ENCODE measurements around the gene ZAP70. TPM values are rescaled to one million over a fixed set of nuclear protein-coding genes. Genes with fewer than 3 reads are reported as not detected.

Gene ZAP70
- total and polyA plus RNA-seq, 2 of the 13 experiments (the other 11 are each of a cell fraction or from before 2014, with no cell fraction given): 0.51 to 4.0 TPM

DNA sequence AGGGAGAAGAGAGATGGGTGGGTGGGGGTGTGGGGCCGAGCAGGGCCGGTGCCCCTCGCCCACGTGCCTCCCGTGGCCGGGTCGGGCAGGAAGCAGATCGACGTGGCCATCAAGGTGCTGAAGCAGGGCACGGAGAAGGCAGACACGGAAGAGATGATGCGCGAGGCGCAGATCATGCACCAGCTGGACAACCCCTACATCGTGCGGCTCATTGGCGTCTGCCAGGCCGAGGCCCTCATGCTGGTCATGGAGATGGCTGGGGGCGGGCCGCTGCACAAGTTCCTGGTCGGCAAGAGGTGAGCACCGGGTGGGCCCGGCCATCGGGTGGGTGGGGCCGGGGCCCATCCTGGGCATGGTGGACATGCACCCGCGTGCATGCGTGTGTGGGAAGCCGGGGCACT, 21.8 kb downstream of the ZAP70 start:
- Histone ChIP-seq H3K79me2 (ENCODE audit: insufficient read depth, low read length) (no peaks in the 10 kb centered on the region), H2AFZ (ENCODE audit: low read length) (no peak overlapping the region), H3K4me2 (ENCODE audit: low read depth, low read length) (no peak overlapping the region), H3K36me3 (replicated peaks in 1 of 2; ENCODE audit: control insufficient read depth in 1 of 2, insufficient read depth in 2 of 2, low read length in 2 of 2) (no peaks in the 10 kb centered on the region), H3K27me3 (ENCODE audit: control insufficient read depth in 1 of 2, insufficient read depth in 2 of 2, low read length in 2 of 2) (peaks cover 2 to 33% of the 10 kb centered on the region in 2 experiments; a peak in 4 of 5 replicates), H3K9me3 (ENCODE audit: low read length) (peaks cover 4% of the 10 kb centered on the region; the same call in 1 of the 2 replicates), H3K27ac (ENCODE audit: extremely low read length, insufficient read depth, low read length) (no peak overlapping the region), H3K4me1 (ENCODE audit: insufficient read depth, low read length) (no peaks in the 10 kb centered on the region), H3K9ac (ENCODE audit: insufficient read depth, low read depth, low read length) (no peak overlapping the region), H4K20me1 (ENCODE audit: insufficient read depth, low read length) (no peaks in the 10 kb centered on the region), H3K4me3 (replicated peaks in 1 of 3; ENCODE audit: insufficient read depth in 1 of 3, low read depth in 2 of 3, low read length in 3 of 3) (no peak overlapping the region)
- no peak for TF ChIP-seq KLF13 (CRISPR knock-in tag; IDR thresholded peaks at IDR 0.05)
- no peak for TF ChIP-seq KLF11 (CRISPR knock-in tag; IDR thresholded peaks at IDR 0.05)
- TF ChIP-seq JDP2 (CRISPR knock-in tag; IDR thresholded peaks at IDR 0.05; ENCODE audit: borderline replicate concordance): no peak
- TF ChIP-seq, protein P1, sequence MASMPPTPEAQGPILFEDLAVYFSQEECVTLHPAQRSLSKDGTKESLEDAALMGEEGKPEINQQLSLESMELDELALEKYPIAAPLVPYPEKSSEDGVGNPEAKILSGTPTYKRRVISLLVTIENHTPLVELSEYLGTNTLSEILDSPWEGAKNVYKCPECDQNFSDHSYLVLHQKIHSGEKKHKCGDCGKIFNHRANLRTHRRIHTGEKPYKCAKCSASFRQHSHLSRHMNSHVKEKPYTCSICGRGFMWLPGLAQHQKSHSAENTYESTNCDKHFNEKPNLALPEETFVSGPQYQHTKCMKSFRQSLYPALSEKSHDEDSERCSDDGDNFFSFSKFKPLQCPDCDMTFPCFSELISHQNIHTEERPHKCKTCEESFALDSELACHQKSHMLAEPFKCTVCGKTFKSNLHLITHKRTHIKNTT (CRISPR knock-in tag; IDR thresholded peaks at IDR 0.05): no peak
- no peak for TF ChIP-seq CENPX (CRISPR knock-in tag; IDR thresholded peaks at IDR 0.05)
- TF ChIP-seq, protein P2, sequence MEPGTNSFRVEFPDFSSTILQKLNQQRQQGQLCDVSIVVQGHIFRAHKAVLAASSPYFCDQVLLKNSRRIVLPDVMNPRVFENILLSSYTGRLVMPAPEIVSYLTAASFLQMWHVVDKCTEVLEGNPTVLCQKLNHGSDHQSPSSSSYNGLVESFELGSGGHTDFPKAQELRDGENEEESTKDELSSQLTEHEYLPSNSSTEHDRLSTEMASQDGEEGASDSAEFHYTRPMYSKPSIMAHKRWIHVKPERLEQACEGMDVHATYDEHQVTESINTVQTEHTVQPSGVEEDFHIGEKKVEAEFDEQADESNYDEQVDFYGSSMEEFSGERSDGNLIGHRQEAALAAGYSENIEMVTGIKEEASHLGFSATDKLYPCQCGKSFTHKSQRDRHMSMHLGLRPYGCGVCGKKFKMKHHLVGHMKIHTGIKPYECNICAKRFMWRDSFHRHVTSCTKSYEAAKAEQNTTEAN (CRISPR knock-in tag; conservative IDR thresholded peaks at IDR 0.05): no peak
- TF ChIP-seq, protein P3, sequence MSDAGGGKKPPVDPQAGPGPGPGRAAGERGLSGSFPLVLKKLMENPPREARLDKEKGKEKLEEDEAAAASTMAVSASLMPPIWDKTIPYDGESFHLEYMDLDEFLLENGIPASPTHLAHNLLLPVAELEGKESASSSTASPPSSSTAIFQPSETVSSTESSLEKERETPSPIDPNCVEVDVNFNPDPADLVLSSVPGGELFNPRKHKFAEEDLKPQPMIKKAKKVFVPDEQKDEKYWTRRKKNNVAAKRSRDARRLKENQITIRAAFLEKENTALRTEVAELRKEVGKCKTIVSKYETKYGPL (CRISPR knock-in tag; IDR thresholded peaks at IDR 0.05): no peak
- no peak for TF ChIP-seq RAD51 (IDR thresholded peaks at IDR 0.05; ENCODE audit: borderline replicate concordance)
- TF ChIP-seq HNRNPL (IDR thresholded peaks at IDR 0.05; ENCODE audit: low read depth, low read length): no peak
- no peak for TF ChIP-seq ETV6 (CRISPR knock-in tag; conservative IDR thresholded peaks at IDR 0.05)
- TF ChIP-seq PCBP2 (optimal IDR thresholded peaks at IDR 0.05; ENCODE audit: low read depth, low read length, poor library complexity, severe bottlenecking): no peak
- TF ChIP-seq ZNF354B (CRISPR knock-in tag; IDR thresholded peaks at IDR 0.05): no peak
- TF ChIP-seq ZNF335 (CRISPR knock-in tag; IDR thresholded peaks at IDR 0.05): no peak
- TF ChIP-seq MXD4 (CRISPR knock-in tag; IDR thresholded peaks at IDR 0.05): no peak
- TF ChIP-seq ZNF782 (CRISPR knock-in tag; IDR thresholded peaks at IDR 0.05; ENCODE audit: borderline replicate concordance): no peak
- no peak for TF ChIP-seq MIER3 (CRISPR knock-in tag; IDR thresholded peaks at IDR 0.05; ENCODE audit: borderline replicate concordance)
- 70% methylated on average over 29 of the region's 29 CpGs for WGBS (ENCODE audit: low lambda C conversion rate)
- in situ Hi-C loops (cut with HindIII; ENCODE audit: extremely low pct_ligation_motif_present, low pct_unique_long_range_greater_than_20kb) (no loop called here), intact Hi-C loops (cut with micrococcal nuclease; ENCODE audit: unreplicated experiment) (no loop called here)
- CTCF ChIA-PET (ENCODE audit: low intra/inter-chr PET ratio, low total read pairs): no interaction called here
- no peak for FAIRE-seq
- no peak for DNase-seq (ENCODE audit: low spot score)
- ATAC-seq: no peak
- BruUV-seq (replicated peaks): no TSS peak
- POLR2A ChIA-PET: no interaction called here
